Uterus (tissue), 4 donors: ENCODE data around the gene CD300A. TPM values are rescaled to one million over a fixed set of nuclear protein-coding genes. Genes with fewer than 3 reads are reported as not detected.
A peak's percentile ranks its signal among the peaks of the same experiment; 100 is the strongest.

Experiments used
- DNase-seq, 2 donors: peaks; one replicate each; pipeline ENCODE4 v3.0.0-alpha.2; 2019 to 2020
- H3K27ac ChIP-seq, 2 donors: fragments of 200-600 bp; sonication (generic); 1 replicate in 1 of 2; 2 replicates in 1 of 2; pipeline ENCODE4 v1.5.1; 2016 to 2018
- H3K27me3 ChIP-seq, 2 donors: fragments of 200-600 bp; sonication (generic); one replicate each; pipeline ENCODE4 v1.5.1; 2018 to 2019; ENCODE audit warnings: control low read depth in 1 of 2
- H3K36me3 ChIP-seq, 2 donors: fragments of 200-600 bp; sonication (generic); one replicate each; pipeline ENCODE4 v1.5.1; 2019; ENCODE audit warnings: control low read depth in 1 of 2
- H3K4me1 ChIP-seq, 2 donors: fragments of 200-600 bp; sonication (generic); one replicate each; pipeline ENCODE4 v1.5.1; 2018 to 2019; ENCODE audit warnings: control low read depth in 1 of 2
- H3K4me3 ChIP-seq, 2 donors: fragments of 200-600 bp; sonication (generic); 1 replicate in 1 of 2; 2 replicates in 1 of 2; pipeline ENCODE4 v1.5.1; 2018 to 2019; ENCODE audit warnings: mild to moderate bottlenecking in 1 of 2
- H3K9me3 ChIP-seq, 2 donors: fragments of 200-600 bp; sonication (generic); one replicate each; pipeline ENCODE4 v1.5.1; 2019; ENCODE audit warnings: control low read depth in 1 of 2
- POLR2A ChIP-seq, 2 donors: fragments of 450-650 bp; IDR thresholded peaks; one replicate each; pipeline ENCODE4 v1.6.1; 2016; ENCODE audit warnings: antibody characterized with exemption in 2 of 2, mild to moderate bottlenecking in 1 of 2, moderate library complexity in 1 of 2
- intact Hi-C: fragments of 100-400 bp; cut with DNase I; formaldehyde crosslinking; loops from one replicate; pipeline ENCODE4 v1.15.1; 2023; ENCODE audit warnings: low total_unique reads
- total RNA-seq, 4 donors: library from RNA; depleted of rRNA in 3 of 4; stranded (reverse); fragments of >200 nt in 3 of 4; gene quantifications; one replicate each; pipeline versions ENCODE4 v1.1.0 to v1.2.4, GENCODE V29; 2014 to 2023
- TF ChIP-seq, protein P1 (sequence below), 4 experiments: fragments of 200-600 bp in 2 of 4; fragments of 450-650 bp in 2 of 4; sonication (generic) in 2 of 4; IDR thresholded peaks; one replicate each; pipeline ENCODE4 v1.5.1; 2016 to 2019; ENCODE audit warnings: antibody characterized with exemption in 4 of 4, mild to moderate bottlenecking in 2 of 4, moderate library complexity in 1 of 4
- donor health status: DM: yes; HTN: yes; CAD: no.

CD300A gene
- total RNA-seq, 4 donors from 2014 or later: 3.2 to 10.9 (median 4.0) TPM; not detected in 1

DNA sequence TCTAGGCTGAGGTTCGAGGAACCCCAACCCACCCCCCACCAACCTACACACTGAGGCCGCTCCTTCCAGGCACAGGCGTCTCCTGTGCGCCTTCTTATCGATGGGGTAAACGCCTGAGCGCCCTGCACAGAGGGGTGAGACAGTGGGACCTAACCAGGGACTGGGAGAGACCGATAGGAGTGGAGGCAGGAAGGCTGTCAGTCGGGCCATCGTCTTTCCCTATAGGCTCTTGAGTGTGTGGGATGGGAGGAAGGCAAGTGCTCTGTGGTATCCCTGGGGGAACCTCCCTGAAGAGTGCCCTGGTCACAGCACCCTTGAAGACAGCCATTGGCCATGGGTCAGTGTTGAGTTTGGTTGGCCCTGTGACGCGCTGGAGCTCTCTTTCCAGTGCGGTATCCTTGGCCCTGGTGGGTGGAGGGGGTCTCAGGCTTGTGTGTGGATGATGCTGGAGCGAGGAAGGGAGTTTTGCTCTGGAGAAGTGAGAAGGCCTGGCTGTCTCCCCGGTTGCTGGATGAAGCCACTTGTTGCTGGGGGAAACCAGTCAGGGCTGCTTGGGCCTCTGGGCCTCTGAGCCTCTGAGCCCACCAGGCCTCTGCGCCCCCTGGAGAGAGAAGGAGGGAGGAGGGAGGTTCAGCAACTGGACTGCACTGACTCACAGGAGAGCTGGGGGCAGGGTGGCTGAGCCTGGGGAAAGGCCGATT, 32.9 kb upstream of the CD300A start:
- Histone ChIP-seq H3K36me3 (no peaks in the 10 kb centered on the region), H3K4me1 (no peaks in the 10 kb centered on the region), H3K27ac (peak overlapping the region; percentile 83 to 94), H3K4me3 (peak overlapping the region in 1 of 2 donors; percentile 62), H3K9me3 (peaks cover 0 to 8% of the 10 kb centered on the region in 2 donors), H3K27me3 (no peaks in the 10 kb centered on the region)
- intact Hi-C loops: no loop called here
- DNase-seq: no peak
- TF ChIP-seq POLR2A (IDR thresholded peaks at IDR 0.05): no peak

GRCh38 chr17:74435775-74436359, 30.6 kb upstream of the CD300A start:
- Histone ChIP-seq H3K4me3 (no peak overlapping the region), H3K27me3 (no peaks in the 10 kb centered on the region), H3K9me3 (peaks cover 0 to 8% of the 10 kb centered on the region in 2 donors), H3K36me3 (no peaks in the 10 kb centered on the region), H3K27ac (no peak overlapping the region), H3K4me1 (no peaks in the 10 kb centered on the region)
- intact Hi-C loops: no loop called here
- no peak for DNase-seq
- TF ChIP-seq POLR2A (IDR thresholded peaks at IDR 0.05): no peak
- TF ChIP-seq, protein P1, sequence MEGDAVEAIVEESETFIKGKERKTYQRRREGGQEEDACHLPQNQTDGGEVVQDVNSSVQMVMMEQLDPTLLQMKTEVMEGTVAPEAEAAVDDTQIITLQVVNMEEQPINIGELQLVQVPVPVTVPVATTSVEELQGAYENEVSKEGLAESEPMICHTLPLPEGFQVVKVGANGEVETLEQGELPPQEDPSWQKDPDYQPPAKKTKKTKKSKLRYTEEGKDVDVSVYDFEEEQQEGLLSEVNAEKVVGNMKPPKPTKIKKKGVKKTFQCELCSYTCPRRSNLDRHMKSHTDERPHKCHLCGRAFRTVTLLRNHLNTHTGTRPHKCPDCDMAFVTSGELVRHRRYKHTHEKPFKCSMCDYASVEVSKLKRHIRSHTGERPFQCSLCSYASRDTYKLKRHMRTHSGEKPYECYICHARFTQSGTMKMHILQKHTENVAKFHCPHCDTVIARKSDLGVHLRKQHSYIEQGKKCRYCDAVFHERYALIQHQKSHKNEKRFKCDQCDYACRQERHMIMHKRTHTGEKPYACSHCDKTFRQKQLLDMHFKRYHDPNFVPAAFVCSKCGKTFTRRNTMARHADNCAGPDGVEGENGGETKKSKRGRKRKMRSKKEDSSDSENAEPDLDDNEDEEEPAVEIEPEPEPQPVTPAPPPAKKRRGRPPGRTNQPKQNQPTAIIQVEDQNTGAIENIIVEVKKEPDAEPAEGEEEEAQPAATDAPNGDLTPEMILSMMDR (IDR thresholded peaks at IDR 0.05): no peak

- H3K27me3 ChIP-seq: no peaks in the 10 kb centered on the region
- TF ChIP-seq POLR2A (IDR thresholded peaks at IDR 0.05): no peak
- TF ChIP-seq, protein P1 (IDR thresholded peaks at IDR 0.05): peak in 3 of 4 experiments; percentile 25 to 43 (median 32)
- H3K9me3 ChIP-seq: peaks cover 0 to 8% of the 10 kb centered on the region in 2 donors
- H3K4me3 ChIP-seq: no peak overlapping the region
- no peak overlapping the region for H3K27ac ChIP-seq
- intact Hi-C loops: no loop called here
- DNase-seq: no peak
- H3K4me1 ChIP-seq: no peaks in the 10 kb centered on the region
- no peaks in the 10 kb centered on the region for H3K36me3 ChIP-seq
Observed at GRCh38 chr17:74437702-74438101, 28.7 kb upstream of the CD300A start.

- intact Hi-C loops: no loop called here
- Histone ChIP-seq H3K27me3 (no peaks in the 10 kb centered on the region), H3K4me1 (peaks cover 0 to 8% of the 10 kb centered on the region in 2 donors), H3K27ac (no peak overlapping the region), H3K9me3 (peaks cover 0 to 8% of the 10 kb centered on the region in 2 donors), H3K36me3 (no peaks in the 10 kb centered on the region), H3K4me3 (no peak overlapping the region)
- TF ChIP-seq, protein P1 (IDR thresholded peaks at IDR 0.05): no peak
- TF ChIP-seq POLR2A (IDR thresholded peaks at IDR 0.05): no peak
- no peak for DNase-seq
Observed at GRCh38 chr17:74439691-74440567, 26.5 kb upstream of the CD300A start.

- Histone ChIP-seq H3K4me1 (peaks cover 0 to 8% of the 10 kb centered on the region in 2 donors), H3K4me3 (no peak overlapping the region), H3K27me3 (no peaks in the 10 kb centered on the region), H3K27ac (no peak overlapping the region), H3K9me3 (peaks cover 0 to 8% of the 10 kb centered on the region in 2 donors), H3K36me3 (no peaks in the 10 kb centered on the region)
- no peak for DNase-seq
- intact Hi-C loops: no loop called here
- no peak for TF ChIP-seq POLR2A (IDR thresholded peaks at IDR 0.05)
- TF ChIP-seq, protein P1 (IDR thresholded peaks at IDR 0.05): no peak
Observed at GRCh38 chr17:74441537-74441936, 24.9 kb upstream of the CD300A start.
